ENCODE results near the gene NAPA. TPM values are rescaled to one million over a fixed set of nuclear protein-coding genes. Genes with fewer than 3 reads are reported as not detected.

NAPA gene
- polyA plus RNA-seq, 1 experiment = 84.1 TPM

GRCh38 chr19:47499863-47500830, 14.7 kb downstream of the NAPA start:
- CTCF ChIA-PET = interaction anchor here (0.6 kb wide), 1 partner anchor 27 kb away, joined by 3 read pairs; no protein-coding TSS in a partner anchor
- Histone ChIP-seq H3K27ac (ENCODE audit: low read depth, low read length) (no peak overlapping the region), H3K4me3 (ENCODE audit: low read depth, low read length) (no peak overlapping the region), H3K9me3 (ENCODE audit: control insufficient read depth, insufficient read depth, low read length) (no peaks in the 10 kb centered on the region), H3K27me3 (ENCODE audit: control insufficient read depth, insufficient read depth, low read length) (no peaks in the 10 kb centered on the region)
- no peak for DNase-seq (ENCODE audit: low read depth, low spot score)
- no peak for TF ChIP-seq CTCF (IDR thresholded peaks at IDR 0.05; ENCODE audit: low read depth, low read length)
- POLR2A ChIA-PET = no interaction called here

GRCh38 chr19:47499371-47499770, 15.5 kb downstream of the NAPA start:
- no peak for DNase-seq (ENCODE audit: low read depth, low spot score)
- Histone ChIP-seq H3K9me3 (ENCODE audit: control insufficient read depth, insufficient read depth, low read length) (no peaks in the 10 kb centered on the region), H3K27me3 (ENCODE audit: control insufficient read depth, insufficient read depth, low read length) (no peaks in the 10 kb centered on the region), H3K4me3 (ENCODE audit: low read depth, low read length) (no peak overlapping the region), H3K27ac (ENCODE audit: low read depth, low read length) (no peak overlapping the region)
- TF ChIP-seq CTCF (IDR thresholded peaks at IDR 0.05; ENCODE audit: low read depth, low read length) = no peak
- ChIA-PET CTCF (no interaction called here), POLR2A (no interaction called here)

- Histone ChIP-seq H3K27ac (ENCODE audit: low read depth, low read length) (no peak overlapping the region), H3K9me3 (ENCODE audit: control insufficient read depth, insufficient read depth, low read length) (no peaks in the 10 kb centered on the region), H3K27me3 (ENCODE audit: control insufficient read depth, insufficient read depth, low read length) (no peaks in the 10 kb centered on the region), H3K4me3 (ENCODE audit: low read depth, low read length) (no peak overlapping the region)
- no peak for DNase-seq (ENCODE audit: low read depth, low spot score)
- CTCF ChIA-PET = interaction anchor here (1.3 kb wide), 1 partner anchor 15 kb away, joined by 3 read pairs; the partner anchor contains the start of gene KPTN
- POLR2A ChIA-PET = no interaction called here
- TF ChIP-seq CTCF (IDR thresholded peaks at IDR 0.05; ENCODE audit: low read depth, low read length) = no peak
Measured at GRCh38 chr19:47498561-47498960, 16.3 kb downstream of the NAPA start.

- no peak overlapping the region for H3K27ac ChIP-seq (ENCODE audit: low read depth, low read length)
- no peaks in the 10 kb centered on the region for H3K27me3 ChIP-seq (ENCODE audit: control insufficient read depth, insufficient read depth, low read length)
- no peaks in the 10 kb centered on the region for H3K9me3 ChIP-seq (ENCODE audit: control insufficient read depth, insufficient read depth, low read length)
- TF ChIP-seq CTCF (IDR thresholded peaks at IDR 0.05; ENCODE audit: low read depth, low read length) = no peak
- ChIA-PET CTCF (interaction anchor here (1.3 kb wide), 1 partner anchor 14 kb away, joined by 3 read pairs; the partner anchor contains the start of gene KPTN), POLR2A (no interaction called here)
- no peak for DNase-seq (ENCODE audit: low read depth, low spot score)
- H3K4me3 ChIP-seq (ENCODE audit: low read depth, low read length) = no peak overlapping the region
Measured at GRCh38 chr19:47497821-47498520, 16.9 kb downstream of the NAPA start.
